ENCODE results near the gene SUCLG2. TPM values are rescaled to one million over a fixed set of nuclear protein-coding genes. Genes with fewer than 3 reads are reported as not detected.

SUCLG2 gene
- total and polyA plus RNA-seq, 10 of the 15 experiments (the other 5 are each of a cell fraction or from before 2014, with no cell fraction given) = 17.8 to 50.9 (median 37.2) TPM

DNA sequence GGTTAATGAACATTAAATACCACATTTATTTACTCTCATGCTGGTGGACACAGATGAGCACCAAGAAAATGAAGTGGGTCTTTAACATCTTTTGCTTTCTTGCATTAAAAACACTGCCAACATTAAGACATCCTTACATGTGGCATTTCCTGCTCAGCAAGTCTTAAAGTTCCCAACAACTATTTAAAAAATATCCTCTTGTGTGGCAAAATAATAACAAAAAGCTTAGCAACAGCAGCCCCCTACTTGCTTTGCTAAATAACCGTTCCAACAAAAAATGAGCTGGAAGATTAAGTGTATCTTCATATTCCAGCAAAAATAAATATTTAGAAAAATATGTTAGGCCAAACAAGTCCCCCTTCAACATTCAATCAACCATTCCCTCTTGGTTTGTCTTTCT is 93.1 kb downstream of the SUCLG2 start:
- DNase-seq (ENCODE audit: low read depth, low spot score) (no peak), ATAC-seq (no peak), FAIRE-seq (no peak)
- Histone ChIP-seq H3K27me3 (replicated peaks in 1 of 2; ENCODE audit: control insufficient read depth in 2 of 2, insufficient read depth in 2 of 2, low read length in 1 of 2) (no peaks in the 10 kb centered on the region), H3K4me2 (ENCODE audit: control insufficient read depth, insufficient read depth) (no peak overlapping the region), H4K20me1 (ENCODE audit: control insufficient read depth, insufficient read depth) (no peaks in the 10 kb centered on the region), H3K79me2 (ENCODE audit: control insufficient read depth, insufficient read depth, low read length) (no peaks in the 10 kb centered on the region; the same call in 1 of the 2 replicates), H3K9ac (ENCODE audit: control insufficient read depth, insufficient read depth, low read length) (no peak overlapping the region), H3K4me3 (no peak overlapping the region), H2AFZ (ENCODE audit: control insufficient read depth, low read depth, low read length) (no peak overlapping the region), H3K4me1 (ENCODE audit: control insufficient read depth, insufficient read depth, low read length) (no peaks in the 10 kb centered on the region), H3K27ac (ENCODE audit: control insufficient read depth, insufficient read depth) (no peak overlapping the region), H3K36me3 (ENCODE audit: control insufficient read depth in 2 of 2, insufficient read depth in 2 of 2, low read length in 1 of 2) (no peaks in the 10 kb centered on the region; a peak in 2 of 4 replicates), H3K9me3 (replicated peaks; ENCODE audit: control insufficient read depth, insufficient read depth, low read length) (no peaks in the 10 kb centered on the region)
- CTCF ChIA-PET = no interaction called here
- RAD21 ChIA-PET (ENCODE audit: unreplicated experiment) = no interaction called here
- TF ChIP-seq SMAD1 (IDR thresholded peaks at IDR 0.05; ENCODE audit: low read depth, partially characterized antibody) = no peak
- SMC1A ChIA-PET (ENCODE audit: uncharacterized antibody, unreplicated experiment) = no interaction called here
- BruUV-seq (replicated peaks) = no TSS peak
- POLR2A ChIA-PET = no interaction called here
- WGBS (ENCODE audit: insufficient coverage, insufficient replicate concordance, low lambda C conversion rate, missing lambda C conversion rate) = 41% methylated on average over 1 of the region's 1 CpG
- intact Hi-C loops (cut with micrococcal nuclease; ENCODE audit: unreplicated experiment) (no loop called here), in situ Hi-C loops (cut with MboI) (no loop called here)

DNA sequence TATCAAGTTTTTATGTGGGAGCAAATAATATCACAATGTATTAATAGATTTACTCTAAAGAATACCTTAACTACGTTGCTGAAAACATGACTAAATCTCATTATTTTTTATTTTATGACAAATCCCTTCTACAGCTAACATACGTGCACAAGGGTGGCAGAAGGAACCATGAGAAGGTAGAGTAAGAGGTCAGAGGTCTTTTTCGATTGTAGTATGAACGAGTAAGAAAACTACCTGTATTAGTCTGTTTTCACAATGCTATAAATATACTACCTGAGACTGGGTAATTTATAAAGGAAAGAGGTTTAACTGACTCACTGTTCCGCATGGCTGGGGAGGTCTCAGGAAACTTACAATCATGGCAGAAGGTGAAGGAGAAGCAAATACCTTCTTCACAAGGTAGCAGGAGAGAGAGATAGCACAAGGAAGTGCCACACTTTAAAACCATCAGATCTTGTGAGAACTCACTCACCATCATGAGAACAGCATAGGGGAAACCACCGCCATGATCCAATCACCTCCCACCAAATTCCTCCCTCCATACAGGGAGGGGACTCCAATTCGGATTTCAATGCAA is 95.3 kb downstream of the SUCLG2 start:
- Histone ChIP-seq H3K36me3 (ENCODE audit: control insufficient read depth in 2 of 2, insufficient read depth in 2 of 2, low read length in 1 of 2) (no peaks in the 10 kb centered on the region; a peak in 1 of 4 replicates), H2AFZ (ENCODE audit: control insufficient read depth, low read depth, low read length) (no peak overlapping the region), H3K4me1 (ENCODE audit: control insufficient read depth, insufficient read depth, low read length) (no peaks in the 10 kb centered on the region), H3K79me2 (ENCODE audit: control insufficient read depth, insufficient read depth, low read length) (no peaks in the 10 kb centered on the region; the same call in 1 of the 2 replicates), H4K20me1 (ENCODE audit: control insufficient read depth, insufficient read depth) (no peaks in the 10 kb centered on the region), H3K27me3 (replicated peaks in 1 of 2; ENCODE audit: control insufficient read depth in 2 of 2, insufficient read depth in 2 of 2, low read length in 1 of 2) (no peaks in the 10 kb centered on the region), H3K4me3 (no peak overlapping the region), H3K9ac (ENCODE audit: control insufficient read depth, insufficient read depth, low read length) (no peak overlapping the region), H3K4me2 (ENCODE audit: control insufficient read depth, insufficient read depth) (no peak overlapping the region), H3K9me3 (replicated peaks; ENCODE audit: control insufficient read depth, insufficient read depth, low read length) (no peaks in the 10 kb centered on the region), H3K27ac (ENCODE audit: control insufficient read depth, insufficient read depth) (no peak overlapping the region)
- 72% methylated on average over 7 of the region's 7 CpGs for WGBS (ENCODE audit: insufficient coverage, insufficient replicate concordance, low lambda C conversion rate, missing lambda C conversion rate)
- FAIRE-seq (no peak), DNase-seq (ENCODE audit: low read depth, low spot score) (no peak), ATAC-seq (no peak)
- no TSS peak for BruUV-seq (replicated peaks)
- RAD21 ChIA-PET (ENCODE audit: unreplicated experiment) = no interaction called here
- intact Hi-C loops (cut with micrococcal nuclease; ENCODE audit: unreplicated experiment) = no loop called here
- CTCF ChIA-PET = no interaction called here
- POLR2A ChIA-PET = no interaction called here
- in situ Hi-C loops (cut with MboI) = no loop called here
- SMC1A ChIA-PET (ENCODE audit: uncharacterized antibody, unreplicated experiment) = no interaction called here
- TF ChIP-seq NRF1 (conservative IDR thresholded peaks at IDR 0.05; ENCODE audit: low read depth, low read length) (no peak), ZBED1 (IDR thresholded peaks at IDR 0.05; ENCODE audit: borderline replicate concordance) (no peak), NR2C2 (IDR thresholded peaks at IDR 0.05; ENCODE audit: borderline replicate concordance, control insufficient read depth, insufficient read length, low read depth) (no peak), ATF7 (IDR thresholded peaks at IDR 0.05; ENCODE audit: low read depth) (no peak), POU2F2 (IDR thresholded peaks at IDR 0.05; ENCODE audit: borderline replicate concordance, low read depth, low read length) (no peak), EGR1 (IDR thresholded peaks at IDR 0.05; ENCODE audit: borderline replicate concordance in 1 of 2, low read depth in 2 of 2, low read length in 2 of 2) (no peak), BRCA1 (IDR thresholded peaks at IDR 0.05; ENCODE audit: low read depth, low read length) (no peak), MEF2A (IDR thresholded peaks at IDR 0.05; ENCODE audit: insufficient read depth, low read depth, low read length) (no peak), MYC (IDR thresholded peaks at IDR 0.05; ENCODE audit: insufficient read depth, insufficient read length, insufficient replicate concordance, low read length, severe bottlenecking) (no peak), PML (IDR thresholded peaks at IDR 0.05; ENCODE audit: low read length) (no peak)
- TF ChIP-seq, protein P1, sequence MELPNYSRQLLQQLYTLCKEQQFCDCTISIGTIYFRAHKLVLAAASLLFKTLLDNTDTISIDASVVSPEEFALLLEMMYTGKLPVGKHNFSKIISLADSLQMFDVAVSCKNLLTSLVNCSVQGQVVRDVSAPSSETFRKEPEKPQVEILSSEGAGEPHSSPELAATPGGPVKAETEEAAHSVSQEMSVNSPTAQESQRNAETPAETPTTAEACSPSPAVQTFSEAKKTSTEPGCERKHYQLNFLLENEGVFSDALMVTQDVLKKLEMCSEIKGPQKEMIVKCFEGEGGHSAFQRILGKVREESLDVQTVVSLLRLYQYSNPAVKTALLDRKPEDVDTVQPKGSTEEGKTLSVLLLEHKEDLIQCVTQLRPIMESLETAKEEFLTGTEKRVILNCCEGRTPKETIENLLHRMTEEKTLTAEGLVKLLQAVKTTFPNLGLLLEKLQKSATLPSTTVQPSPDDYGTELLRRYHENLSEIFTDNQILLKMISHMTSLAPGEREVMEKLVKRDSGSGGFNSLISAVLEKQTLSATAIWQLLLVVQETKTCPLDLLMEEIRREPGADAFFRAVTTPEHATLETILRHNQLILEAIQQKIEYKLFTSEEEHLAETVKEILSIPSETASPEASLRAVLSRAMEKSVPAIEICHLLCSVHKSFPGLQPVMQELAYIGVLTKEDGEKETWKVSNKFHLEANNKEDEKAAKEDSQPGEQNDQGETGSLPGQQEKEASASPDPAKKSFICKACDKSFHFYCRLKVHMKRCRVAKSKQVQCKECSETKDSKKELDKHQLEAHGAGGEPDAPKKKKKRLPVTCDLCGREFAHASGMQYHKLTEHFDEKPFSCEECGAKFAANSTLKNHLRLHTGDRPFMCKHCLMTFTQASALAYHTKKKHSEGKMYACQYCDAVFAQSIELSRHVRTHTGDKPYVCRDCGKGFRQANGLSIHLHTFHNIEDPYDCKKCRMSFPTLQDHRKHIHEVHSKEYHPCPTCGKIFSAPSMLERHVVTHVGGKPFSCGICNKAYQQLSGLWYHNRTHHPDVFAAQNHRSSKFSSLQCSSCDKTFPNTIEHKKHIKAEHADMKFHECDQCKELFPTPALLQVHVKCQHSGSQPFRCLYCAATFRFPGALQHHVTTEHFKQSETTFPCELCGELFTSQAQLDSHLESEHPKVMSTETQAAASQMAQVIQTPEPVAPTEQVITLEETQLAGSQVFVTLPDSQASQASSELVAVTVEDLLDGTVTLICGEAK (IDR thresholded peaks at IDR 0.05; ENCODE audit: borderline replicate concordance) = no peak
- TF ChIP-seq, protein P2, sequence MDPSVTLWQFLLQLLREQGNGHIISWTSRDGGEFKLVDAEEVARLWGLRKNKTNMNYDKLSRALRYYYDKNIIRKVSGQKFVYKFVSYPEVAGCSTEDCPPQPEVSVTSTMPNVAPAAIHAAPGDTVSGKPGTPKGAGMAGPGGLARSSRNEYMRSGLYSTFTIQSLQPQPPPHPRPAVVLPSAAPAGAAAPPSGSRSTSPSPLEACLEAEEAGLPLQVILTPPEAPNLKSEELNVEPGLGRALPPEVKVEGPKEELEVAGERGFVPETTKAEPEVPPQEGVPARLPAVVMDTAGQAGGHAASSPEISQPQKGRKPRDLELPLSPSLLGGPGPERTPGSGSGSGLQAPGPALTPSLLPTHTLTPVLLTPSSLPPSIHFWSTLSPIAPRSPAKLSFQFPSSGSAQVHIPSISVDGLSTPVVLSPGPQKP (IDR thresholded peaks at IDR 0.05; ENCODE audit: low read depth, low read length) = no peak
